ENCODE results near the gene TACC2. TPM values are rescaled to one million over a fixed set of nuclear protein-coding genes. Genes with fewer than 3 reads are reported as not detected.
"Not testable (repeated sequence)": the region's sequence is repeated elsewhere in the genome, so short reads cannot be mapped to it uniquely, and the experiment has no call there.

Gene TACC2
- total and polyA plus RNA-seq, 2 donors (not counting 3 experiments of a cell fraction or from before 2014, with no cell fraction given): 14.4 to 46.2 TPM

GRCh38 chr10:122021828-122022227 is 32.9 kb downstream of the TACC2 start:
- intact Hi-C loops (cut with micrococcal nuclease): no loop called here

GRCh38 chr10:122022276-122022675 is 33.3 kb downstream of the TACC2 start:
- ChIA-PET CTCF (no interaction called here), POLR2A (no interaction called here)
- DNase-seq (ENCODE audit: low read depth, low spot score) (no peak), FAIRE-seq (no peak)
- Histone ChIP-seq H3K4me2 (ENCODE audit: insufficient read depth, low read length) (no peak overlapping the region), H4K20me1 (replicated peaks; ENCODE audit: control insufficient read depth, extremely low read depth, insufficient read depth, low read length) (no peaks in the 10 kb centered on the region), H3K9me1 (replicated peaks; ENCODE audit: control insufficient read depth, extremely low read depth, insufficient read depth, low read length) (no peaks in the 10 kb centered on the region), H3K9ac (replicated peaks; ENCODE audit: extremely low read depth, insufficient read depth, low read length) (no peak overlapping the region), H2AFZ (ENCODE audit: low read depth, low read length) (no peak overlapping the region), H3K27ac (ENCODE audit: insufficient read depth, low read depth, low read length) (no peak overlapping the region), H3K9me3 (replicated peaks; ENCODE audit: control insufficient read depth, insufficient read depth, low read length) (no peaks in the 10 kb centered on the region), H3K36me3 (ENCODE audit: control insufficient read depth in 2 of 2, extremely low read depth in 1 of 2, insufficient read depth in 2 of 2, low read length in 2 of 2) (no peaks in the 10 kb centered on the region), H3K79me2 (ENCODE audit: control insufficient read depth, insufficient read depth, low read length) (no peaks in the 10 kb centered on the region), H3K4me1 (ENCODE audit: control insufficient read depth, extremely low read depth, insufficient read depth, low read length) (no peaks in the 10 kb centered on the region), H3K4me3 (replicated peaks in 1 of 3; ENCODE audit: insufficient read depth in 1 of 3, low read depth in 1 of 3, low read length in 3 of 3) (no peak overlapping the region), H3K27me3 (ENCODE audit: control insufficient read depth in 2 of 2, insufficient read depth in 2 of 2, low read length in 2 of 2) (peaks cover 11 to 14% of the 10 kb centered on the region in 2 experiments)
- no TSS peak for BruUV-seq (replicated peaks)
- intact Hi-C loops (cut with micrococcal nuclease): no loop called here
- TF ChIP-seq FOS (IDR thresholded peaks at IDR 0.05; ENCODE audit: borderline replicate concordance, insufficient read depth, low read length): no peak
- no peak for TF ChIP-seq POLR2A (IDR thresholded peaks at IDR 0.05; ENCODE audit: low read depth, low read length)
- no peak for TF ChIP-seq JUN (IDR thresholded peaks at IDR 0.05; ENCODE audit: borderline replicate concordance, insufficient read depth, insufficient read length, low read depth)
- no peak for TF ChIP-seq MYC (IDR thresholded peaks at IDR 0.05; ENCODE audit: low read depth, low read length)
- TF ChIP-seq POLR2AphosphoS5 (IDR thresholded peaks at IDR 0.05; ENCODE audit: insufficient read depth, low read depth, low read length): no peak
- TF ChIP-seq GATA2 (IDR thresholded peaks at IDR 0.05; ENCODE audit: insufficient read depth, insufficient read length, low read depth, low read length): no peak
- dilution Hi-C loops (cut with MboI; ENCODE audit: extremely low pct_ligation_motif_present, low sequenced_read_pairs): no loop called here

More at GRCh38 chr10:122021828-122022227, 32.9 kb downstream of the TACC2 start:
- FAIRE-seq: no peak
- dilution Hi-C loops (cut with MboI; ENCODE audit: extremely low pct_ligation_motif_present, low sequenced_read_pairs): no loop called here
- Histone ChIP-seq H3K9me1 (replicated peaks; ENCODE audit: control insufficient read depth, extremely low read depth, insufficient read depth, low read length) (no peaks in the 10 kb centered on the region), H3K79me2 (ENCODE audit: control insufficient read depth, insufficient read depth, low read length) (no peaks in the 10 kb centered on the region), H3K9ac (replicated peaks; ENCODE audit: extremely low read depth, insufficient read depth, low read length) (no peak overlapping the region), H3K36me3 (ENCODE audit: control insufficient read depth in 2 of 2, extremely low read depth in 1 of 2, insufficient read depth in 2 of 2, low read length in 2 of 2) (no peaks in the 10 kb centered on the region), H3K27ac (ENCODE audit: insufficient read depth, low read depth, low read length) (no peak overlapping the region), H4K20me1 (replicated peaks; ENCODE audit: control insufficient read depth, extremely low read depth, insufficient read depth, low read length) (no peaks in the 10 kb centered on the region), H3K9me3 (replicated peaks; ENCODE audit: control insufficient read depth, insufficient read depth, low read length) (no peaks in the 10 kb centered on the region), H3K4me2 (ENCODE audit: insufficient read depth, low read length) (no peak overlapping the region), H3K4me3 (replicated peaks in 1 of 3; ENCODE audit: insufficient read depth in 1 of 3, low read depth in 1 of 3, low read length in 3 of 3) (no peak overlapping the region), H2AFZ (ENCODE audit: low read depth, low read length) (no peak overlapping the region), H3K4me1 (ENCODE audit: control insufficient read depth, extremely low read depth, insufficient read depth, low read length) (no peaks in the 10 kb centered on the region), H3K27me3 (ENCODE audit: control insufficient read depth in 2 of 2, insufficient read depth in 2 of 2, low read length in 2 of 2) (peaks cover 11 to 14% of the 10 kb centered on the region in 2 experiments)
- TF ChIP-seq FOS (IDR thresholded peaks at IDR 0.05; ENCODE audit: borderline replicate concordance, insufficient read depth, low read length) (no peak), MAX (IDR thresholded peaks at IDR 0.05; ENCODE audit: insufficient read depth, insufficient read length) (no peak), GATA2 (IDR thresholded peaks at IDR 0.05; ENCODE audit: insufficient read depth, insufficient read length, low read depth, low read length) (no peak)
- TF ChIP-seq, protein P1, sequence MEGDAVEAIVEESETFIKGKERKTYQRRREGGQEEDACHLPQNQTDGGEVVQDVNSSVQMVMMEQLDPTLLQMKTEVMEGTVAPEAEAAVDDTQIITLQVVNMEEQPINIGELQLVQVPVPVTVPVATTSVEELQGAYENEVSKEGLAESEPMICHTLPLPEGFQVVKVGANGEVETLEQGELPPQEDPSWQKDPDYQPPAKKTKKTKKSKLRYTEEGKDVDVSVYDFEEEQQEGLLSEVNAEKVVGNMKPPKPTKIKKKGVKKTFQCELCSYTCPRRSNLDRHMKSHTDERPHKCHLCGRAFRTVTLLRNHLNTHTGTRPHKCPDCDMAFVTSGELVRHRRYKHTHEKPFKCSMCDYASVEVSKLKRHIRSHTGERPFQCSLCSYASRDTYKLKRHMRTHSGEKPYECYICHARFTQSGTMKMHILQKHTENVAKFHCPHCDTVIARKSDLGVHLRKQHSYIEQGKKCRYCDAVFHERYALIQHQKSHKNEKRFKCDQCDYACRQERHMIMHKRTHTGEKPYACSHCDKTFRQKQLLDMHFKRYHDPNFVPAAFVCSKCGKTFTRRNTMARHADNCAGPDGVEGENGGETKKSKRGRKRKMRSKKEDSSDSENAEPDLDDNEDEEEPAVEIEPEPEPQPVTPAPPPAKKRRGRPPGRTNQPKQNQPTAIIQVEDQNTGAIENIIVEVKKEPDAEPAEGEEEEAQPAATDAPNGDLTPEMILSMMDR (IDR thresholded peaks at IDR 0.05; ENCODE audit: extremely low read depth in 1 of 2, insufficient read depth in 1 of 2, low read depth in 1 of 2, low read length in 2 of 2): no peak
- POLR2A ChIA-PET: interaction anchor here (0.5 kb wide), 1 partner anchor 58 kb away, joined by 3 read pairs; no protein-coding TSS in a partner anchor
- no TSS peak for BruUV-seq (replicated peaks)
- DNase-seq (ENCODE audit: low read depth, low spot score): no peak
- CTCF ChIA-PET: interaction anchor here (1.2 kb wide), 1 partner anchor 11 kb away, joined by 3 read pairs; no protein-coding TSS in a partner anchor

DNA sequence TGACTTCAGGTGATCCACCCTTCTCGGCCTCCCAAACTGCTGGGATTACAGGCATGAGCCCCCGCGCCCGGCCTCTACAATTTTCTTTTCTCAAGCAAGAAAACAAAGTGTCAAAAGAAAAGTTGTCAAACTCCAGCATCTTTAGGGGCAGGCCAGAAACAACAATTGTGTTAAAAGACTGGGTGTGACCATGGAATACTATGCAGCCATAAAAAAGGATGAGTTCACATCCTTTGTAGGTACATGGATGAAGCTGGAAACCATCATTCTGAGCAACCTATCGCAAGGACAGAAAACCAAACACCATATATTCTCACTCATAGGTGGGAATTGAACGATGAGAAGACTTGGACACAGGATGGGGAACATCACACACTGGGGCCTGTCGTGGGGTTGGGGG is 34.3 kb downstream of the TACC2 start:
- intact Hi-C loops (cut with micrococcal nuclease): not testable (repeated sequence)

More for the DNA sequence above, 34.3 kb downstream of the TACC2 start:
- dilution Hi-C loops (cut with MboI; ENCODE audit: extremely low pct_ligation_motif_present, low sequenced_read_pairs); H3K9me1 ChIP-seq (replicated peaks; ENCODE audit: control insufficient read depth, extremely low read depth, insufficient read depth, low read length); H3K4me3 ChIP-seq (replicated peaks in 1 of 3; ENCODE audit: insufficient read depth in 1 of 3, low read depth in 1 of 3, low read length in 3 of 3); POLR2A ChIA-PET; H3K9me3 ChIP-seq (replicated peaks; ENCODE audit: control insufficient read depth, insufficient read depth, low read length); H4K20me1 ChIP-seq (replicated peaks; ENCODE audit: control insufficient read depth, extremely low read depth, insufficient read depth, low read length); H3K27ac ChIP-seq (ENCODE audit: insufficient read depth, low read depth, low read length); H2AFZ ChIP-seq (ENCODE audit: low read depth, low read length); DNase-seq (ENCODE audit: low read depth, low spot score); CTCF ChIA-PET; H3K9ac ChIP-seq (replicated peaks; ENCODE audit: extremely low read depth, insufficient read depth, low read length); H3K4me1 ChIP-seq (ENCODE audit: control insufficient read depth, extremely low read depth, insufficient read depth, low read length); FAIRE-seq; H3K79me2 ChIP-seq (ENCODE audit: control insufficient read depth, insufficient read depth, low read length); H3K4me2 ChIP-seq (ENCODE audit: insufficient read depth, low read length); H3K36me3 ChIP-seq (ENCODE audit: control insufficient read depth in 2 of 2, extremely low read depth in 1 of 2, insufficient read depth in 2 of 2, low read length in 2 of 2); BruUV-seq (replicated peaks): not testable (repeated sequence)
- peaks cover 11 to 14% of the 10 kb centered on the region in 2 experiments for H3K27me3 ChIP-seq (ENCODE audit: control insufficient read depth in 2 of 2, insufficient read depth in 2 of 2, low read length in 2 of 2)
